ENCODE measurements around the gene STK24.
A peak's percentile ranks its signal among the peaks of the same experiment; 100 is the strongest.

Gene STK24

GRCh38 chr13:98519976-98520375 is 56.9 kb downstream of the STK24 start:
- H3K4me1 ChIP-seq (ENCODE audit: control insufficient read depth, insufficient read depth, low read length): peaks cover 50% of the 10 kb centered on the region
- no peak overlapping the region for H3K4me3 ChIP-seq (ENCODE audit: low read depth, low read length)
- no peaks in the 10 kb centered on the region for H3K9me3 ChIP-seq (ENCODE audit: control insufficient read depth, insufficient read depth, low read depth, low read length)
- no peak overlapping the region for H3K27ac ChIP-seq (ENCODE audit: low read depth, low read length)
- no peak overlapping the region for H3K9ac ChIP-seq (ENCODE audit: low read length)
- H3K27me3 ChIP-seq (ENCODE audit: control insufficient read depth, insufficient read depth, low read length): no peaks in the 10 kb centered on the region
- peaks cover 25% of the 10 kb centered on the region for H3K36me3 ChIP-seq (ENCODE audit: control insufficient read depth, insufficient read depth, low read length)

- H3K9ac ChIP-seq (ENCODE audit: low read length): no peak overlapping the region
- peaks cover 28% of the 10 kb centered on the region for H3K36me3 ChIP-seq (ENCODE audit: control insufficient read depth, insufficient read depth, low read length)
- H3K4me1 ChIP-seq (ENCODE audit: control insufficient read depth, insufficient read depth, low read length): peaks cover 30% of the 10 kb centered on the region
- no peaks in the 10 kb centered on the region for H3K27me3 ChIP-seq (ENCODE audit: control insufficient read depth, insufficient read depth, low read length)
- no peaks in the 10 kb centered on the region for H3K9me3 ChIP-seq (ENCODE audit: control insufficient read depth, insufficient read depth, low read depth, low read length)
- no peak overlapping the region for H3K27ac ChIP-seq (ENCODE audit: low read depth, low read length)
- H3K4me3 ChIP-seq (ENCODE audit: low read depth, low read length): no peak overlapping the region
These were observed 59.2 kb downstream of the STK24 start for GRCh38 chr13:98517576-98518310.

- H3K4me3 ChIP-seq (ENCODE audit: low read depth, low read length): no peak overlapping the region
- peaks cover 14% of the 10 kb centered on the region for H3K4me1 ChIP-seq (ENCODE audit: control insufficient read depth, insufficient read depth, low read length)
- H3K36me3 ChIP-seq (ENCODE audit: control insufficient read depth, insufficient read depth, low read length): peaks cover 28% of the 10 kb centered on the region
- no peak overlapping the region for H3K9ac ChIP-seq (ENCODE audit: low read length)
- H3K27me3 ChIP-seq (ENCODE audit: control insufficient read depth, insufficient read depth, low read length): no peaks in the 10 kb centered on the region
- H3K27ac ChIP-seq (ENCODE audit: low read depth, low read length): no peak overlapping the region
- H3K9me3 ChIP-seq (ENCODE audit: control insufficient read depth, insufficient read depth, low read depth, low read length): no peaks in the 10 kb centered on the region
These were observed 61.0 kb downstream of the STK24 start for GRCh38 chr13:98515818-98516465.

GRCh38 chr13:98514288-98514687 is 62.6 kb downstream of the STK24 start:
- Histone ChIP-seq H3K9me3 (ENCODE audit: control insufficient read depth, insufficient read depth, low read depth, low read length) (no peaks in the 10 kb centered on the region), H3K27ac (ENCODE audit: low read depth, low read length) (no peak overlapping the region), H3K36me3 (ENCODE audit: control insufficient read depth, insufficient read depth, low read length) (peaks cover 26% of the 10 kb centered on the region), H3K9ac (ENCODE audit: low read length) (no peak overlapping the region), H3K4me3 (ENCODE audit: low read depth, low read length) (no peak overlapping the region), H3K27me3 (ENCODE audit: control insufficient read depth, insufficient read depth, low read length) (no peaks in the 10 kb centered on the region), H3K4me1 (ENCODE audit: control insufficient read depth, insufficient read depth, low read length) (peaks cover 14% of the 10 kb centered on the region)

GRCh38 chr13:98513837-98514236 is 63.1 kb downstream of the STK24 start:
- Histone ChIP-seq H3K36me3 (ENCODE audit: control insufficient read depth, insufficient read depth, low read length) (peaks cover 22% of the 10 kb centered on the region), H3K9me3 (ENCODE audit: control insufficient read depth, insufficient read depth, low read depth, low read length) (no peaks in the 10 kb centered on the region), H3K27ac (ENCODE audit: low read depth, low read length) (no peak overlapping the region), H3K9ac (ENCODE audit: low read length) (no peak overlapping the region), H3K4me1 (ENCODE audit: control insufficient read depth, insufficient read depth, low read length) (peaks cover 19% of the 10 kb centered on the region), H3K4me3 (ENCODE audit: low read depth, low read length) (no peak overlapping the region), H3K27me3 (ENCODE audit: control insufficient read depth, insufficient read depth, low read length) (no peaks in the 10 kb centered on the region)

- Histone ChIP-seq H3K9me3 (ENCODE audit: control insufficient read depth, insufficient read depth, low read depth, low read length) (no peaks in the 10 kb centered on the region), H3K9ac (ENCODE audit: low read length) (no peak overlapping the region), H3K4me1 (ENCODE audit: control insufficient read depth, insufficient read depth, low read length) (peaks cover 27% of the 10 kb centered on the region), H3K4me3 (ENCODE audit: low read depth, low read length) (no peak overlapping the region), H3K27me3 (ENCODE audit: control insufficient read depth, insufficient read depth, low read length) (no peaks in the 10 kb centered on the region), H3K36me3 (ENCODE audit: control insufficient read depth, insufficient read depth, low read length) (peaks cover 21% of the 10 kb centered on the region), H3K27ac (ENCODE audit: low read depth, low read length) (no peak overlapping the region)
These were observed 63.9 kb downstream of the STK24 start for GRCh38 chr13:98512774-98513665.

- no peaks in the 10 kb centered on the region for H3K27me3 ChIP-seq (ENCODE audit: control insufficient read depth, insufficient read depth, low read length)
- peaks cover 41% of the 10 kb centered on the region for H3K4me1 ChIP-seq (ENCODE audit: control insufficient read depth, insufficient read depth, low read length)
- no peaks in the 10 kb centered on the region for H3K9me3 ChIP-seq (ENCODE audit: control insufficient read depth, insufficient read depth, low read depth, low read length)
- no peak overlapping the region for H3K4me3 ChIP-seq (ENCODE audit: low read depth, low read length)
- peaks cover 9% of the 10 kb centered on the region for H3K36me3 ChIP-seq (ENCODE audit: control insufficient read depth, insufficient read depth, low read length)
- H3K27ac ChIP-seq (ENCODE audit: low read depth, low read length): no peak overlapping the region
- H3K9ac ChIP-seq (ENCODE audit: low read length): no peak overlapping the region
These were observed 65.5 kb downstream of the STK24 start for GRCh38 chr13:98511435-98511834.

- Histone ChIP-seq H3K36me3 (ENCODE audit: control insufficient read depth, insufficient read depth, low read length) (peaks cover 2% of the 10 kb centered on the region; the same call in 1 of the 2 replicates), H3K9me3 (ENCODE audit: control insufficient read depth, insufficient read depth, low read depth, low read length) (no peaks in the 10 kb centered on the region), H3K27me3 (ENCODE audit: control insufficient read depth, insufficient read depth, low read length) (no peaks in the 10 kb centered on the region), H3K4me1 (ENCODE audit: control insufficient read depth, insufficient read depth, low read length) (peaks cover 47% of the 10 kb centered on the region), H3K27ac (ENCODE audit: low read depth, low read length) (no peak overlapping the region), H3K9ac (ENCODE audit: low read length) (no peak overlapping the region), H3K4me3 (ENCODE audit: low read depth, low read length) (no peak overlapping the region)
These were observed 66.8 kb downstream of the STK24 start for GRCh38 chr13:98510156-98510509.

GRCh38 chr13:98509271-98510155 is 67.4 kb downstream of the STK24 start:
- H3K27ac ChIP-seq (ENCODE audit: low read depth, low read length): peak overlapping the region; percentile 44; the same call in 1 of the 2 replicates
- H3K4me1 ChIP-seq (ENCODE audit: control insufficient read depth, insufficient read depth, low read length): peaks cover 52% of the 10 kb centered on the region
- no peak overlapping the region for H3K4me3 ChIP-seq (ENCODE audit: low read depth, low read length)

GRCh38 chr13:98508685-98509084 is 68.2 kb downstream of the STK24 start:
- H3K4me1 ChIP-seq (ENCODE audit: control insufficient read depth, insufficient read depth, low read length): peaks cover 57% of the 10 kb centered on the region
- H3K36me3 ChIP-seq (ENCODE audit: control insufficient read depth, insufficient read depth, low read length): peaks cover 9% of the 10 kb centered on the region
- peak overlapping the region; percentile 15; the same call in 1 of the 2 replicates for H3K27ac ChIP-seq (ENCODE audit: low read depth, low read length)
- no peak overlapping the region for H3K4me3 ChIP-seq (ENCODE audit: low read depth, low read length)
- H3K9ac ChIP-seq (ENCODE audit: low read length): no peak overlapping the region
- no peaks in the 10 kb centered on the region for H3K9me3 ChIP-seq (ENCODE audit: control insufficient read depth, insufficient read depth, low read depth, low read length)
- H3K27me3 ChIP-seq (ENCODE audit: control insufficient read depth, insufficient read depth, low read length): no peaks in the 10 kb centered on the region

More at GRCh38 chr13:98509271-98510155, 67.4 kb downstream of the STK24 start:
- Histone ChIP-seq H3K9ac (ENCODE audit: low read length) (no peak overlapping the region), H3K36me3 (ENCODE audit: control insufficient read depth, insufficient read depth, low read length) (peaks cover 5% of the 10 kb centered on the region), H3K27me3 (ENCODE audit: control insufficient read depth, insufficient read depth, low read length) (no peaks in the 10 kb centered on the region), H3K9me3 (ENCODE audit: control insufficient read depth, insufficient read depth, low read depth, low read length) (no peaks in the 10 kb centered on the region)
